Adrenal gland (tissue), 12 donors: ENCODE results near the gene PTTG1IP. TPM values are rescaled to one million over a fixed set of nuclear protein-coding genes. Genes with fewer than 3 reads are reported as not detected.
A peak's percentile ranks its signal among the peaks of the same experiment; 100 is the strongest.

Source experiments
- DNase-seq, 7 donors: peaks; one replicate each; pipeline ENCODE4 v3.0.0-alpha.2; 2019 to 2020
- H3K27ac ChIP-seq, 5 donors: fragments of 200-600 bp; sonication (generic) in 4 of 5; 1 replicate in 3 of 5; 2 replicates in 2 of 5; pipeline versions ENCODE4 v1.5.1 to v1.8.0; 2016 to 2020; ENCODE audit warnings: mild to moderate bottlenecking in 1 of 5
- H3K27me3 ChIP-seq: fragments of 200-600 bp; 2 replicates; pipeline ENCODE4 v1.8.0; 2021
- H3K36me3 ChIP-seq, 2 donors: fragments of 200-600 bp; replicated peaks in 1 of 2; 1 replicate in 1 of 2; 2 replicates in 1 of 2; pipeline versions ENCODE4 v1.5.1 to v1.8.0; 2018 to 2022
- H3K4me1 ChIP-seq, 2 donors: fragments of 200-600 bp; replicated peaks in 1 of 2; 1 replicate in 1 of 2; 2 replicates in 1 of 2; pipeline versions ENCODE4 v1.5.1 to v1.8.0; 2018 to 2021
- H3K4me3 ChIP-seq, 4 donors: fragments of 200-600 bp; sonication (generic) in 3 of 4; one replicate each; pipeline ENCODE4 v1.5.1; 2016 to 2018
- H3K9me3 ChIP-seq, 3 donors: fragments of 200-600 bp; sonication (generic) in 1 of 3; replicated peaks in 1 of 3; 1 replicate in 2 of 3; 2 replicates in 1 of 3; pipeline versions ENCODE4 v1.5.1 to v1.8.0; 2016 to 2021
- POLR2A ChIP-seq, 2 donors: fragments of 450-650 bp; IDR thresholded peaks; one replicate each; pipeline ENCODE4 v1.6.1; 2017; ENCODE audit warnings: antibody characterized with exemption in 2 of 2, mild to moderate bottlenecking in 2 of 2, moderate library complexity in 1 of 2
- WGBS, 4 donors: extraction: QIAGEN DNeasy Blood & Tissue Kit in 2 of 4; methylation state at CpG; one replicate each; pipeline versions ENCODE4 v1.1.5 to v1.1.7; 2013 to 2017; 5-methylcytosine and 5-hydroxymethylcytosine counted together
- intact Hi-C, 2 donors: fragments of 100-400 bp; cut with DNase I; formaldehyde crosslinking; loops; one replicate each; pipeline versions ENCODE4 v1.14.1 to v1.15.0; 2022 to 2023
- polyA plus RNA-seq, 3 donors: library from polyadenylated mRNA; stranded (reverse); fragments of 200-250 nt in 2 of 3; fragments of 350-450 nt in 1 of 3; fragmentation: Illumina TruSeq in 1 of 3; extraction: RNeasy Lipid Tissue Mini Kit (QIAGEN cat#74804) in 1 of 3; gene quantifications; one replicate each; pipeline ENCODE4 v1.2.3, GENCODE V29; 2013 to 2014
- total RNA-seq, 9 donors: library from RNA; depleted of rRNA in 4 of 9; stranded (reverse); fragments of >200 nt in 4 of 9; fragments of 120-200 nt in 1 of 9; fragmentation: NEBNext Ultra II Directional in 1 of 9; extraction: Animal tissue kit (Norgen Biotek cat#: 25700) in 1 of 9; gene quantifications; one replicate each; pipeline versions ENCODE4 v1.1.0 to v1.2.4, GENCODE V29; 2013 to 2023
- TF ChIP-seq, protein P1 (sequence below), 6 experiments: fragments of 450-650 bp in 4 of 6; fragments of 200-600 bp in 2 of 6; sonication (generic) in 1 of 6; IDR thresholded peaks; 1 replicate in 5 of 6; 2 replicates in 1 of 6; pipeline versions ENCODE4 v1.5.1 to v1.8.0; 2016 to 2021; ENCODE audit warnings: antibody characterized with exemption in 6 of 6, mild to moderate bottlenecking in 2 of 6, moderate library complexity in 1 of 6
- donor health status: healthy with polysubstance abuse.
- donor health status: Bipolar disorder and iron deficiency.
- donor health status: DM: yes; HTN: yes; CAD: no.
- donor health status: DM: no; HTN: no; CAD: no.
- donor health status: DM: no; HTN: no; CAD: no.
- donor health status: DM: yes; HTN: yes; CAD: no.

Gene PTTG1IP
- total and polyA plus RNA-seq, 12 donors, result 110 to 467 (median 215) TPM

DNA sequence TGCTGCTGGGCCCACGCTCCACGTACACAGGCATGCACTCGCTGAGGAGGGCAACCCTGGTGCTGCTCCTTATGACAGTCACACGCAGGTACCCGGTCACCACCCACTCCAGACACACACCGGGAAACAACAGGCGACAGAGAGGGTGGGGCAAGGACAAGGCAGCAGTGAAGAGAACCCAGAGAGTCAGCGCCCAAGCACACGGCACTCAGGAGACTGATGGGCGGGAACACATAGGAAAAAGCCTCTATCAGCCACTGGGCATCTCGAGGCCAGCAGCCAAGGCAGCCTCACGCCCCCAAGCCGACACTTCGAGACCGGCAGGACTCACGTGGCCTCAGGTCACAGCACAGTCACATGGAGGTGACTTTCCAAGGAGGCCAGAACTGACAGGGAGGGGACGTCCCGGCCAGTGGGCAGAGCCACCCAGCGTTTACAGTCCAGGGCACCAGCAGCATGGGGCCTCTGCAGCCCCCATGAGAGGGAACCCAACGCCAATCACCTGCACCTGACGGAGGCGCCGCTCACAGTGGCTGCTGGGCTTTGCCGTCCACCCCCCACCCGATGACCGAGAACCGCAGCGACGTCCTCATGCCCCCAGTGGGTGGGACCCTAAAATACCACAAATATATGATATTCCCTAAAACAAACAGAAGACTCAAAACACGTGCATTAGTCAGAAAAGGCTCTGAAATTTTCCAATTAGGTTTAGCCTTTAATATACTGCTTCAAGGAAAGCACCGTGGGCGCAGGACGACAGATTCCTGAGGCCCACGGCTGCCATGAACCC lies 19.7 kb downstream of the PTTG1IP start:
- TF ChIP-seq, protein P1, sequence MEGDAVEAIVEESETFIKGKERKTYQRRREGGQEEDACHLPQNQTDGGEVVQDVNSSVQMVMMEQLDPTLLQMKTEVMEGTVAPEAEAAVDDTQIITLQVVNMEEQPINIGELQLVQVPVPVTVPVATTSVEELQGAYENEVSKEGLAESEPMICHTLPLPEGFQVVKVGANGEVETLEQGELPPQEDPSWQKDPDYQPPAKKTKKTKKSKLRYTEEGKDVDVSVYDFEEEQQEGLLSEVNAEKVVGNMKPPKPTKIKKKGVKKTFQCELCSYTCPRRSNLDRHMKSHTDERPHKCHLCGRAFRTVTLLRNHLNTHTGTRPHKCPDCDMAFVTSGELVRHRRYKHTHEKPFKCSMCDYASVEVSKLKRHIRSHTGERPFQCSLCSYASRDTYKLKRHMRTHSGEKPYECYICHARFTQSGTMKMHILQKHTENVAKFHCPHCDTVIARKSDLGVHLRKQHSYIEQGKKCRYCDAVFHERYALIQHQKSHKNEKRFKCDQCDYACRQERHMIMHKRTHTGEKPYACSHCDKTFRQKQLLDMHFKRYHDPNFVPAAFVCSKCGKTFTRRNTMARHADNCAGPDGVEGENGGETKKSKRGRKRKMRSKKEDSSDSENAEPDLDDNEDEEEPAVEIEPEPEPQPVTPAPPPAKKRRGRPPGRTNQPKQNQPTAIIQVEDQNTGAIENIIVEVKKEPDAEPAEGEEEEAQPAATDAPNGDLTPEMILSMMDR (IDR thresholded peaks at IDR 0.05), result no peak
- no peak for TF ChIP-seq POLR2A (IDR thresholded peaks at IDR 0.05)
- no peak for DNase-seq
- Histone ChIP-seq H3K27ac (no peak overlapping the region), H3K4me3 (no peak overlapping the region), H3K36me3 (peaks cover 0 to 90% of the 10 kb centered on the region in 2 donors), H3K27me3 (no peaks in the 10 kb centered on the region), H3K9me3 (no peaks in the 10 kb centered on the region), H3K4me1 (peaks cover 8 to 20% of the 10 kb centered on the region in 2 donors)
- intact Hi-C loops, result no loop called here
- 86 to 91% (median 87%) methylated on average over 25 to 34 of the region's 34 CpGs for WGBS, 4 donors

DNA sequence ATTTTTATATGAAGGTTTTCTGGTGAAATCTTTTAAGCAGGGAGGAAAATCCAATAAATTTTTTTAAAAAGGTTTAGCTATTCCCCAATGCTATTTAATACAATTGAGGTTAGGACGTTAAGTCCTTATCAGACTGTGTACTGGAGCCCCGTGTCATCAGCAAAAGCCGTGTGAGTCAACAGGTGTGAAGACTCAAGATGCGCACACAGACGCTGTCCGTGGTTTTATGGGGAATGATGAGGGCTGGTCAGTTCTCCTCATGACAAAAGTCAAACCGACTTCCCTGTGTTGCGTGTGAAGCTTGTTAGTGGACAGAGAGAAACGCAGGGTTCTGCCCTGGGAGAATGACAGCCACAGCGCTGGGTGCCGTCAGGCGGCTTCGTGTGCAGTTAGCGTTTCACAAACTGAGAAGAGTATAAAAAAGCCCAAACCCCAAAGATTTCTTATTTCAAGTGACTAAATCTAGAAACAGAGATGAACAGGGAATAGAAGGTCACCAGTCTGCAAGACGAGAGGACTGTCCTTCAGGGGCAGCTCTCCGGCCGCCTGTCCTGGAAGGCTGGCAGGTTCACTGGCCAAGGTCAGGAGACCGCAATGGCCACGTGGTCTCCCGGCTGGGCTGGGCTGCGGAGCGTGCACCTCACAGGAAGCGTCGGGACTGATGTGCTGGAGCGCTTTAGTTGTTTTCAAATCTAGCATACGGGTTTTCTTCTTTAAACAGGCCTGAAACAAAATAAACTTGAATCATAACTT lies 22.4 kb downstream of the PTTG1IP start:
- peaks cover 0 to 66% of the 10 kb centered on the region in 2 donors for H3K36me3 ChIP-seq
- intact Hi-C loops, result no loop called here
- H3K4me3 ChIP-seq, result no peak overlapping the region
- H3K27ac ChIP-seq, result peak overlapping the region in 3 of 5 donors; percentile 45 to 72 (median 53)
- DNase-seq, result peak; percentile 58 to 91 (median 86)
- no peaks in the 10 kb centered on the region for H3K9me3 ChIP-seq
- peaks cover 11 to 26% of the 10 kb centered on the region in 2 donors for H3K4me1 ChIP-seq
- no peaks in the 10 kb centered on the region for H3K27me3 ChIP-seq
- TF ChIP-seq, protein P1 (IDR thresholded peaks at IDR 0.05), result no peak
- peak in 1 of 2 donors; percentile 29 for TF ChIP-seq POLR2A (IDR thresholded peaks at IDR 0.05)
- 41 to 52% (median 49%) methylated on average over 26 of the region's 26 CpGs for WGBS, 4 donors

DNA sequence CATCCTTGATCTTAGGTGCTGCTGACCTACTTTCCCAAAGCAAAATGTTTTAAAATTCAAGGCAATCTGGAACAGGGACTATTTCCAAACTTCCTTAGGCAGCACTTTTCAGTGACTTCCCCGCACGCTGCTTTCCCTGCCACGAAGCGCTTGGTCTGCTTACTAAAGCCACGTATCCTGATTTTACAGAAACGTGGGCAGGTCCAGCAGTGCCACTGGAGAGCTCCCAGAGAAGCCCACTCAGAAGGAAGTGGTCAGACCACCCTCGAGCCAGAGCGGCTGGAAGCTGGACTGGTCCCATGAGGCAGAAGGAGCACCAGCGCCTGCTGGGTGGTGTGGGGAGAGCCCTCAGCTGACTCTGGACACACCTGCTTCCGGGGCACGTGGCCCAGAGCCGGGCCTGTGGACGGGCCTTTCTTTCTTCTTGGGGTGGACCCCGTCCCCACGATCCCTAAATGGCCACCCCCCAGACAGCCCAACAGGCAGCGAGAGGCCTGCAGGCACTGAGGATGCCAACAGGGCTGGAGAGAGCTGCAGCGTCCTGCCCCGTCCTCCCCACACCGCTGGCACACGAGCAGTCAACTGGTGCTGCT lies 23.2 kb downstream of the PTTG1IP start:
- no peak for TF ChIP-seq POLR2A (IDR thresholded peaks at IDR 0.05)
- Histone ChIP-seq H3K36me3 (peaks cover 0 to 58% of the 10 kb centered on the region in 2 donors), H3K4me1 (peaks cover 14 to 33% of the 10 kb centered on the region in 2 donors), H3K27me3 (no peaks in the 10 kb centered on the region), H3K4me3 (no peak overlapping the region), H3K9me3 (no peaks in the 10 kb centered on the region), H3K27ac (peak overlapping the region in 3 of 5 donors; percentile 45 to 72 (median 53))
- intact Hi-C loops, result no loop called here
- peak in 1 of 7 donors; percentile 20 for DNase-seq
- 87 to 95% (median 91%) methylated on average over 14 to 20 of the region's 20 CpGs for WGBS, 4 donors

DNA sequence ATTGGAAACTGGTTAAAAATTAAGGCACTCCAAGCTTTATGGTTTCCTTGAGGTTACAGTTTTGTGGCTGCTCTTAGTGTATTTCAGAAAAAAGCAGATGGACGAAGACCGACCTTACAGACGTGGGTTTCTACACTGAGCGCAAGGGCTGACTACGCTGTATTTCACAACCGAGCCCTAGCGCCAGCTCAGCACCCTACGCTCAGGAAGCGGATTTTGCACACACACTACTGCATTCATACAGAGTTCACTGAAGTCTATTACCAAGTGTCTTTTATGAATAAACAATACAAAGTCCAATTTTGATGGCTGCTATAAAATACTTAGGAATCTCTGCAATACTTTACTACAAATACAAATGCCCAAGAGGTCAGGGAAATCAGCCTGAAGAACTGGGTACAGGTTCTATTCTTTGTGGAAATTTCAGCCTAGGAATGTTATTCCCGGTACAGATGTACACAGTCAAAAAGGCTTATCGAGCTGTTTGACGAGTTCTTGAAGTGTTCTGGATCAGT lies 23.8 kb downstream of the PTTG1IP start:
- peak in 1 of 7 donors; percentile 13 for DNase-seq
- TF ChIP-seq POLR2A (IDR thresholded peaks at IDR 0.05), result no peak
- TF ChIP-seq, protein P1 (IDR thresholded peaks at IDR 0.05), result no peak
- 88 to 93% (median 89%) methylated on average over 12 of the region's 12 CpGs for WGBS, 4 donors

More for the DNA sequence above, 23.8 kb downstream of the PTTG1IP start:
- H3K27me3 ChIP-seq, result no peaks in the 10 kb centered on the region
- H3K36me3 ChIP-seq, result peaks cover 0 to 51% of the 10 kb centered on the region in 2 donors
- H3K27ac ChIP-seq, result no peak overlapping the region
- H3K9me3 ChIP-seq, result no peaks in the 10 kb centered on the region
- H3K4me1 ChIP-seq, result peaks cover 14 to 33% of the 10 kb centered on the region in 2 donors
- intact Hi-C loops, result no loop called here
- H3K4me3 ChIP-seq, result no peak overlapping the region
